GOT3 (cell line): ENCODE measurements around the gene ESD.
"Not testable (repeated sequence)": the region's sequence is repeated elsewhere in the genome, so short reads cannot be mapped to it uniquely, and the experiment has no call there.

ENCODE experiments used
- DNase-seq: peaks from one replicate; lab custom pipeline; 2025; ENCODE audit warnings: mixed read lengths; lab: John Stamatoyannopoulos, UW

ESD gene, protein sequence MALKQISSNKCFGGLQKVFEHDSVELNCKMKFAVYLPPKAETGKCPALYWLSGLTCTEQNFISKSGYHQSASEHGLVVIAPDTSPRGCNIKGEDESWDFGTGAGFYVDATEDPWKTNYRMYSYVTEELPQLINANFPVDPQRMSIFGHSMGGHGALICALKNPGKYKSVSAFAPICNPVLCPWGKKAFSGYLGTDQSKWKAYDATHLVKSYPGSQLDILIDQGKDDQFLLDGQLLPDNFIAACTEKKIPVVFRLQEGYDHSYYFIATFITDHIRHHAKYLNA

DNA sequence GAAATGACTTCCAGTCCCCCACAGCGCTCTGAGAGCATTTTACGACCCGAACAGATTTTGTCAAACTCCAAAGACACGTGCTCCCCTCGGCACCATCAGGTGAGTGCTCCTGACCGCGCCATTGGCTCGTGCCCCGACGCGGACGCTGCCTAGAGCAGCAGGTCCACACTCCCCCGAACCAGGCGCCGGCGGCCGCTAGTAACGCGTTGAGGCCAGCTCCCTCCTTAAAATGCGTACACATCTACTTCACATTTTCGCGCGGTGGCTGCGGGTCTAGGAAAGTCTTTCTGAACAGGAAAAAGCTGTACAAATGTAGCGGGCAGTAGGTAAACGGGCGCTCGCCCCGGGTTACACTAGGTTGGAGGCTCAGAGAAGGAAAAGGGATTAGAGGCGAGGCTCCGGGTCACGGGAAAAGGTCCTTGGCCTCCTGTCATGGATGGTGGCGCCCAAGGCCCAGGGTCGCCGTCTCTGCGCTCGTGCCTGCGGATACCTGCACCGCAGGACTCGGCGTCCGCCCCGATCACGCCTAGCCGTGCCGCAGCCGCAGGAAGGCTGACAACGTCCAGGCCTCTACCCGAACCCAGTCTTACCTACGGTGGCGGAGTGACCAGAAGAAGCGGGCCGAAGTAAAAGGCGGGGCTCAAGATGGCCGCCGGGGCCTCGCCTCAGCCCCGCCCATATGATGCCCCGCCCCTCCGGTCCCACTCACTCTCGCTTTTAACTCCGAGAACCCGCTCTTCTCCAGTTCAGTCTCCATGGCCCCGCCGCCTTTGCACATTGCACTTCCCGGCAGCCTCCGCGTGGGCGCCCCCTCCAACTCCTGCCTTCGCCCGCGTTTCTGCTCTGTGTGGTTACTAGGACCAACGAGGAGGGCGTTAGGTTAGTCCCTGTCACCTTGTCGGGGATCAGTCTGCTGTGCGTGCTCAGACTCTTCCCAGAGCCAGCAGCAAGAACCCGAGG lies at the start of gene ESD:
Gene ESD, minus strand, starts transcription at position 647 of the 960 bp plus-strand sequence. CDS start 5,748 bp downstream, outside the sequence.
- peak; percentile 68 for DNase-seq

- no peak for DNase-seq
Measured at GRCh38 chr13:46846726-46847125, 49.8 kb upstream of the ESD start.

GRCh38 chr13:46845146-46845545 lies 48.2 kb upstream of the ESD start:
- no peak for DNase-seq

DNA sequence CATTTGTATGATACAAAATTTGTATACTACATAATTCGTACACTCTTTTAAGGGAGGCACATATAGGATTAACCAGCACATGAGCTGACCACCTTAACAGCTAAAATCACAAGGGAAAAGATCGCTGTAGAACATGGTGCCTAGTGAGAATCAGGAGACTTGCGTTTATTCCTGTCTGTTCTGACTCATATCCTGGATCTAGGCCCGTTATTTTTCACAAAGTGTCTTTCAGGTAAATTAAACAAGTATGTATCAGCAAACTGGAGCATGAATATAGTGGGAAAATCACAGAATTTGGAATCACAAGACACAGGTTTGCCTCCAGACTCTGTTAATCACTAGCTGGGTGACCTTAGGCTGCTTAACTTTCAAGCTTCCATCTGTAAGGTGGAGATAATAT lies 47.5 kb upstream of the ESD start:
- no peak for DNase-seq

GRCh38 chr13:46839399-46839798 lies 42.4 kb upstream of the ESD start:
- no peak for DNase-seq

- no peak for DNase-seq
Measured at GRCh38 chr13:46834657-46835056, 37.7 kb upstream of the ESD start.

GRCh38 chr13:46831588-46832194 lies 34.7 kb upstream of the ESD start:
- DNase-seq = no peak

DNA sequence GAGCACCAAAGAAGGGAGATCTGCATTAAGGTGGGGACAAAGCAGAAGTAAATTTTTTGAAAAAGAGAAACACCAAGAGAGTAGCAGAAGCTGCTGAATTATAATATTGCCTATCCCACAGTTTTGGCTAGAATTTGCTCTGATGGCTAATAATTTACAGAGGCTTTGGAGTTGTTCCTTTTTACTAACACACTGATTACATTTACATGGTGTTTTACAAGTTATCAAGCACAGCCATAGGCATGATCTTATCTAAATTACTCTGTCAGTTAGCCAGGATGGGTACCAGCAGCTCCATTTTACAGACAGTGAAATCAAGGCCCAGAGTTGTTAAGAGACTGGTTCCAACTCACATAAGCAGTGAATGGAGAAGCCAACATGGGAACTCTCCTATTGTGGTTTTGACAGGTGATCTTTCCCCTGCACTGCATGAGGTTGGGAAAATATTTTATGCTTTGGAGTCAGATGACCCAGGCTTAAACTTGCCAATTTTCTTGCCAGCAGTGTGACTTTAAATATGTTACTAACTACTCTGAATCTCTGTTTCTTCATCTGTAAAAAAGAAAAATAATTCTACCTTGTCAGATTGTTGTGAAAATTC lies 33.5 kb upstream of the ESD start:
- no peak for DNase-seq

- no peak for DNase-seq
Measured at GRCh38 chr13:46822551-46822950, 25.6 kb upstream of the ESD start.

GRCh38 chr13:46817838-46818476 lies 21.0 kb upstream of the ESD start:
- no peak for DNase-seq

- DNase-seq = no peak
Measured at GRCh38 chr13:46817095-46817494, 20.1 kb upstream of the ESD start.

DNA sequence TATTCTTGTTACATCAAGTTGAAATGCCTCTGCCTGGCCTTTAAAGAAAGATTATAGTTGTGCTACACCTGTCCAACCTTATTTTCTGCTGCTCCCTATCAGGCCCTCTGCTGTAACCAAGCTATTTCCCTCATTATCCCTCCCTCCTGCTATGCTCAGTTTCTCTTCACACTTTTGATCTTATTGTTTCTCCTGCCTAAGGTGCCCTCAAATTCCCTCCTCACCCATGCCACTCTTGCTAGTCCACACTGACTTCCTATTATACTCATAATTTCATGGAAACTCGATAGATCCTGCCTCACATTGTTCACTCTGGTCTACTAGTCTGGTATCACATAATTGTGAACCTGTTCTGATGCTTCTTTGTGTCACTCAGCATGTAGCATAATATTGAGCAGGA lies 19.4 kb upstream of the ESD start:
- no peak for DNase-seq

- DNase-seq = no peak
Measured at GRCh38 chr13:46812301-46812797, 15.4 kb upstream of the ESD start.

GRCh38 chr13:46810440-46810839 lies 13.5 kb upstream of the ESD start:
- no peak for DNase-seq

DNA sequence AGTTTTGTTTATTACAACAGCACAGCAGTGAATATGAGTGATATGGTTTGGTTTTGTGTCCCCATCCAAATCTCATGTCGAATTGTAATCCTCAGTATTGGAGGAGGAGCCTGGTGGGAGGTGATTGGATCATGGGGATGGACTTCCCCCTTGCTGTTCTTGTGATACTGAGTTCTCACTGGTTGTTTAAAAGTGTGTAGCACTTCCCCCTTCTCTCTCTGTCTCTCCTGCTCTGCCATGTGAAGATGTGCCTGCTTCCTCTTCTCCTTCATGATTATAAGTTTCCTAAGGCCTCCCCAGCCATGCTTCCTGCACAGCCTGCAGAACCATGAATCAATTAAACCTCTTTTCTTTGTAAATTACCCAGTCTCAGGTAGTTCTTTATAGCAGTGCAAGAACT lies 8.0 kb upstream of the ESD start:
- DNase-seq = not testable (repeated sequence)

DNA sequence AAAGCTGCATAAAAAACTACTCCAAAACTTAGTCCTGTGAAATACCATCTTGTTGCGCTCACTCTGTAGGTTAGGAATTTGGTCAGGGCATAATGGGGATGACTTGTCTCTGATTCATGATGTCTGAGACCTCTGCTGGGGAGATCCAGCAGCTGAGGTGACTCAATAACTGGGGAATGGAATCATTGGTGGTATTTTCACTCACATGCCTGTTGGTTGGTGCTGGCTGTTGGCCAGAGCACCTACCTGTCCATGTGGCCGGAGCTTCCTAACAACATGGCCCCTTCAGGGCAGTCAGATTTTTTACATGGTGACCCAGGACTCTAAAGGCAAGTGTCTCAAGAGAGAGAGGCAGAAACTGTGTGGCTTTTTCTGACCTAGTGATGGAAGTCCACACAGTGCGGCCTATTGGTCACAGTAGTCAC lies 7.4 kb upstream of the ESD start:
- no peak for DNase-seq

DNA sequence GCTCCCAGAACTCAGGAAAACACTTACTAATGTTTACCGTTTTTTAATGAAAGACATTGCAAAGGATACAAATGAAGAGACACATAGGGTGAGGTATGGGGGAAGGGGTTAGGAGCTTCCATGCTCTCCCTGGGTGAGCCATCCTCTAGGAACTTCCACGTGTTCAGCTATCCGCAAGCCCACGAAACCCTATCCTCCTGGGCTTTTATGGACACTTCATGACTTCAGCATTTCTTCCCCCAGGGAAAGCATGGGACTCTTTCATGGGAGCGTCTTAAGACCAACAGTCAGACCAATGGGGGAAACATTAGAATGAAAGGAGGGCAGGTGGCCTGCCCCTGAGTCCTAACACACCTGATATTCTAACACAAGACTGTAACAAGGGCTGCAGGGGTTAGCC lies 6.6 kb upstream of the ESD start:
- DNase-seq = no peak

DNA sequence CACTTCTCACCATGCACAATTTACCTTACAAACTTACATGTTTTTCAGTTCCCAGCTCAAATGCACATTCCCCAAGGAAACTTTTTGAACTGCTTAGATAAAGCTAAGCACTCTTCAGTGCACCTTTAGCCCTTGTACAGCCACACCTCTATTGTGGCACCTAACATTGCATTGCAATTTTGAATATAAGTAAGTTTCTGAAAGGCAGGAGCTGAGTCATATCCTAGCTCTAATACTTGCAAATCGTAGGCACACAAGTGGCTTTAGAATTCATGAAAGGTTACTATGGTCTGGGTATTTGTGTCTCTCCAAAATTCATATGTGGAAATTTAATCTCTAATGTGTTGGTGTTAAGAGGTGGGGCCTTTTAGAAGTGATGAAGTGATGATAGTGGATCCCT lies 4.9 kb upstream of the ESD start:
- DNase-seq = no peak

- DNase-seq = no peak
Measured at GRCh38 chr13:46799139-46799538, 2.2 kb upstream of the ESD start.

- no peak for DNase-seq
Measured at GRCh38 chr13:46797501-46798237, 708 bp upstream of the ESD start.

GRCh38 chr13:46796129-46796514 lies 839 bp downstream of the ESD start:
- DNase-seq = no peak
